Panc1 (cell line): Measurements from ENCODE around the gene ARRDC4.

Experiments
- POLR2AphosphoS5 ChIP-seq: IDR thresholded peaks from 2 replicates; pipeline ENCODE4 v1.6.1; 2012; ENCODE audit warnings: mild to moderate bottlenecking, low read depth, low read length, moderate library complexity
- TF ChIP-seq, protein P1 (sequence below), 2 experiments: IDR thresholded peaks; 2 replicates each; pipeline ENCODE4 v1.6.1; 2011 to 2012; ENCODE audit warnings: low read depth in 2 of 2, control low read depth in 1 of 2, low read length in 1 of 2, mild to moderate bottlenecking in 1 of 2, moderate library complexity in 1 of 2; ENCODE audit not compliant: insufficient read depth in 1 of 2

DNA sequence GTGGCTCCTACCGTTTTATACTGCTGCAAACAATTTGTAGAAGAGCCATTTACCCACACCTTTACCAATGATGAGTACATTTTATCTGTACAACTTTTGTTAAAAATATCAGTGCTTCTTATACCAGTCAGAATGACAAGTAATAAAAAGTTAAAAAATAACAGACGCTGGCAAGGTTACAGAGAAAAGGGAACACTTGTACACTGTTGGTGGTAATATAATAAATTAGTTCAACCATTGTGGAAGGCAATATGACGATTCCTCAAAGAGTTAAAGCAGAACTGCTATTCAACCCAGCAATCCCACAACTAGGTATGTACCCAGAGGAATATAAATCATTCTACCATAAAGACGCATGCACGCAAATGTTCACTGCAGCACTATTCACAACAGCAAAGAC lies 51.9 kb downstream of the ARRDC4 start:
- TF ChIP-seq, protein P1, sequence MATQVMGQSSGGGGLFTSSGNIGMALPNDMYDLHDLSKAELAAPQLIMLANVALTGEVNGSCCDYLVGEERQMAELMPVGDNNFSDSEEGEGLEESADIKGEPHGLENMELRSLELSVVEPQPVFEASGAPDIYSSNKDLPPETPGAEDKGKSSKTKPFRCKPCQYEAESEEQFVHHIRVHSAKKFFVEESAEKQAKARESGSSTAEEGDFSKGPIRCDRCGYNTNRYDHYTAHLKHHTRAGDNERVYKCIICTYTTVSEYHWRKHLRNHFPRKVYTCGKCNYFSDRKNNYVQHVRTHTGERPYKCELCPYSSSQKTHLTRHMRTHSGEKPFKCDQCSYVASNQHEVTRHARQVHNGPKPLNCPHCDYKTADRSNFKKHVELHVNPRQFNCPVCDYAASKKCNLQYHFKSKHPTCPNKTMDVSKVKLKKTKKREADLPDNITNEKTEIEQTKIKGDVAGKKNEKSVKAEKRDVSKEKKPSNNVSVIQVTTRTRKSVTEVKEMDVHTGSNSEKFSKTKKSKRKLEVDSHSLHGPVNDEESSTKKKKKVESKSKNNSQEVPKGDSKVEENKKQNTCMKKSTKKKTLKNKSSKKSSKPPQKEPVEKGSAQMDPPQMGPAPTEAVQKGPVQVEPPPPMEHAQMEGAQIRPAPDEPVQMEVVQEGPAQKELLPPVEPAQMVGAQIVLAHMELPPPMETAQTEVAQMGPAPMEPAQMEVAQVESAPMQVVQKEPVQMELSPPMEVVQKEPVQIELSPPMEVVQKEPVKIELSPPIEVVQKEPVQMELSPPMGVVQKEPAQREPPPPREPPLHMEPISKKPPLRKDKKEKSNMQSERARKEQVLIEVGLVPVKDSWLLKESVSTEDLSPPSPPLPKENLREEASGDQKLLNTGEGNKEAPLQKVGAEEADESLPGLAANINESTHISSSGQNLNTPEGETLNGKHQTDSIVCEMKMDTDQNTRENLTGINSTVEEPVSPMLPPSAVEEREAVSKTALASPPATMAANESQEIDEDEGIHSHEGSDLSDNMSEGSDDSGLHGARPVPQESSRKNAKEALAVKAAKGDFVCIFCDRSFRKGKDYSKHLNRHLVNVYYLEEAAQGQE (IDR thresholded peaks at IDR 0.05; ENCODE audit: insufficient read depth in 1 of 2, low read depth in 2 of 2, low read length in 1 of 2) = no peak
- no peak for TF ChIP-seq POLR2AphosphoS5
